Measurements from ENCODE around the gene VPS9D1.
"Not testable (repeated sequence)": the region's sequence is repeated elsewhere in the genome, so short reads cannot be mapped to it uniquely, and the experiment has no call there.

VPS9D1 gene

DNA sequence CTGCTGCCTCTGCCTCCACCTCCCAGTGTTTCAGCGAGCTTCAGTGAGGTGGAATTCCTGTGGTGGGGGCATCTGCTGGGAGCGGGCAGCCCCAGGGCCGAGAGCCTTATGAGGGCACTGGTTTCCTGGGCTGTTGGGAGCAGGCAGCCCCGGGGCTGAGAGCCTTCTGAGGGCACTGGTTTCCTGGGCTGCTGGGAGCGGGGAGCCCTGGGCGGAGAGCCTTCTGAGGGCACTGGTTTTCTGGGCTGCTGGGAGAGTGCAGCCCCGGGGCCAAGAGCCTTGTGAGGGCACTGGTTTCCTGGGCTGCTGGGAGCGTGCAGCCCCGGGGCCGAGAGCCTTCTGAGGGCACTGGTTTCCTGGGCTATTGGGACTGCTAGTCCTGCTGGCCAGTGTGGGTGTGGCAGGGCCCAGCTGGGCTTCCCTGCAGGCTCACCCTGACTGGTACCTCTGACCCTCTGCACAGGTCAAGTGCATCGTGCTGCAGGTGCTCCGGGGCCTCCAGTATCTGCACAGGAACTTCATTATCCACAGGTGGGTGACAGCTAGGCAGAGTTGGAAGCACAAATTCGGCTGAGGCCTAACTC is 28.6 kb downstream of the VPS9D1 start:
- DNase-seq = no peak

DNA sequence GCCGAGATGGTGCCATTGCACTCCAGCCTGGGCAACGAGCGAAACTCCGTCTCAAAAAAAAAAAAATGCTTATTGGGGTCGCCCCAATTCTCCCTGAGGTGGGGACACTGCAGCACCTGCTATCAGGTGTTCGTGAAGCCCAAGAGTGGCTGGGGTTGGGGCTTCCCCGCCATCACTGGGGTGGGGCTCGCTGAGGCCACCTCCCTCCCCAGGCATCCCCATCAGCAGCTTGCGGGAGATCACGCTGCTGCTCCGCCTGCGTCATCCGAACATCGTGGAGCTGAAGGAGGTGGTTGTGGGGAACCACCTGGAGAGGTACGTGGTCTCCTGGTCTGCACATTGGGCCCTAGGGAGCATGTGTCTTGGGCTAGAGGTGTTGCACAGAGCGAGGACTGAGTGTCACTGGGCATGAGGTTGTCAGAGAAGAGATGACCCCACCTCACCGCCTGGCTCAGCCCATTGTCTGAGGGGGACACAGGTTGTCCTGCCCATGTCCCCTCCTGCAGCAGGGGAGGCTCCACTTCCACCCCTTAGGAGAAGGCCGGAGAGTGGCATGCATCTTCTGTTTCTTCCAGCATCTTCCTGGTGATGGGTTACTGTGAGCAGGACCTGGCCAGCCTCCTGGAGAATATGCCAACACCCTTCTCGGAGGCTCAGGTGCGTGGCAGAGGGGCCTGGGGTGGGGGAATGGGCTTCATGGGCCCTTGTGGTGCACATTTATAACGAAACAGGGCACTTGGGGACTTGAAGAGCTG is 29.3 kb downstream of the VPS9D1 start:
- DNase-seq = no peak

DNA sequence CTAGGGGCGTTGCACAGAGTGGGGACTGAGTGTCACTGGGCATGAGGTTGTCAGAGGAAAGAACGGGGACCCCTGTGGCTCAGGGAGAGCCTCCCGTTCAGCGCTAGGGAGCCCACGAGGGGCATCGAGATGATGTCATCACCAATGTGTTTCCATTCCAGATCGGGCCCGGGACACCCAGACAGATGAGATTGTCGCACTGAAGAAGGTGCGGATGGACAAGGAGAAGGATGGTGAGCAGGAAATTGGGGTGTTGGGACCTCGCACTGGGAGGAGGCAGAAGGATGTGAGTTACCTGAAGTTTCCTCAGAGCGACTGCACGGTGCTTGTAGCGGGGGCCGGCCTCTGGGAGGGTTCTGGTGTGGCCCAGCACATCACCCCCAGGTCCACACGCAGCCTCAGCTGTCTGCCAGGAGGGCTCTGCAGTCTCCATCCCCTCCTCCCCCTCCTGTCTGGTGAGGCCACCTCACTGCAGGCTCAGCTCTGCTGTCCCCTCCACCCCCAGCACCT is 30.3 kb downstream of the VPS9D1 start:
- no peak for DNase-seq

- not testable (repeated sequence) for DNase-seq
Observed at GRCh38 chr16:89689621-89690020, 31.1 kb downstream of the VPS9D1 start.

- DNase-seq = no peak
Observed at GRCh38 chr16:89689142-89689541, 31.6 kb downstream of the VPS9D1 start.

DNA sequence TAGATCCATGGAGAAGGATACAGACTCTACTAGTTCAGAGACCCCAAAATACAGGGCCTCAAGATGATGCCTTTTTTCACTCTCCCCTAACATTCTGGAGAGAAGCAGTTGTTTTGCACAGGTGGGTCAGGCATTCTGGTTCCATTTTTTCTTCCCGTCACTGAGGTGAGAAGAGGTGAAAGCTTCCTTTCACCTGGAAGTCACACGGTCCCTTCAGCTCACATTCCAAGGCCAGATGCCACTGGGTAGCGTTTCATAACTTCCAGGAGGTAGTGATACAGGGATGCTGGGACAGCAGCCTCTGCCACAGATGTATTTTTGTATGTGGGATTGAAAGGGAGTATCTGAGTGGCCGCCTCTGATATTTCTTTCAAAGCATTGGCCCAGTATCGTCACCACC is 32.3 kb downstream of the VPS9D1 start:
- no peak for DNase-seq

DNA sequence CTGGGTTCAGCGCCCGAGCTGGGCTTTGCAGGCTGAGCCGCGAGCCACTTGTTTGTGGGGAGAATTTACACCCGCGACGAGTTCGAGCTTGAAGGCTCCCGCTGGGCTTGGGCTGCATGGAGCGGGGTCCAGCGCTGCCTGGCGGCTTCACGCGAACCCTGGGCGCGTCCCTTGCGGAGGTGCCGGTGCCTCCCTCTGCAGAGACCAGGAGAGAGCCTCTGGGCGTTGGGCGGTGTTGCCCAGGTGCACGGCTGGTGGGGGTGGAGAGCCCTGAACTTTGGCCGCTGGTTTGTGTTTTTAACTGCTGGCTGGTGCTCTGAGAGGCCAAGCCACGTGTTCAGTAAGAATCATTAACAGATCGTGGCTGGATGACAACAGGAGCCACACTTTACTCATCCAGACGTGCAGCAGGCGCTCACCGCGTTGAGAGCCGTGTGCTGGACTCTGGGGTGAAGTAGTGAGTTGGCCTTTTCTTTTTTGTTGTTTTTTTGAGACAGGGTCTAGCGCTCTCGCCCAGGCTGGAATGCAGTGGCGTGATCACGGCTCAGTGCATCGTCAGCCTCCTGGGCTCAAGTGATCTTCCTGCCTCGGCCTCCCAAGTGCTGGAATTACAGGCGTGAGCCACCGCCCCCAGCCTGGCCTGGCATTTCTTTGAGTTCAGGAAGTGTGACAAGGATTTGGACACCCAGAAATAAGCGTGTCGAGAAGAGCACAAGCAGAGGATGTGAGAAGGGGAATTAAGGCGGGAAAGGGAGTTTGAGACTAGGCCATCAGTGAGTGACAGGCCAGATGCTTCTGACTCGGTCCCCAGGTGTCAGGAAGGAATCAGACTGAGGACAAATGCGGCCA is 33.4 kb downstream of the VPS9D1 start:
- peak; percentile 25 for DNase-seq

GRCh38 chr16:89686520-89687091 is 34.1 kb downstream of the VPS9D1 start, which contains the start of gene CDK10:
Gene CDK10 (plus strand): TSS chr16:89686689. CDS start chr16:89686711, 22 bp downstream.
- peak; percentile 94 for DNase-seq

DNA sequence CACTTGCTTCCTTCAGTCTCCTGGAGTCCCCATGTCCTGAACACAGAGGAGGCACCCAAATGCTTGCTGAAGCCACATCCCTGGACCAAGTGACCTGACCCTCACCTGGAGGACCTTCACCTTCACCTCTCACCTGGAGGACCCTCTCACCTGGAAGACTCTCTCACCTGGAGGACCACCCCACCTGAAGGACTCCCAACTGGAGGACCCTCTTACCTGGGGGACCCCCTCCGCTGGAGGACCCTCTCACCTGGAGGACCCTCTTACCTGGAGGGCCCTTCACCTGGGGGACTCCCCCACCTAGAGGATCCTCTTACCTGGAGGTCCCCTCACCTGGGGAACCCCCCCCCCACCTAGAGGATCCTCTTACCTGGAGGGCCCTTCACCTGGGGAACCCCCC is 34.8 kb downstream of the VPS9D1 start:
- DNase-seq = no peak

- no peak for DNase-seq
Observed at GRCh38 chr16:89678258-89678657, 42.4 kb downstream of the VPS9D1 start.

GRCh38 chr16:89672177-89672941 is 48.3 kb downstream of the VPS9D1 start:
- no peak for DNase-seq

DNA sequence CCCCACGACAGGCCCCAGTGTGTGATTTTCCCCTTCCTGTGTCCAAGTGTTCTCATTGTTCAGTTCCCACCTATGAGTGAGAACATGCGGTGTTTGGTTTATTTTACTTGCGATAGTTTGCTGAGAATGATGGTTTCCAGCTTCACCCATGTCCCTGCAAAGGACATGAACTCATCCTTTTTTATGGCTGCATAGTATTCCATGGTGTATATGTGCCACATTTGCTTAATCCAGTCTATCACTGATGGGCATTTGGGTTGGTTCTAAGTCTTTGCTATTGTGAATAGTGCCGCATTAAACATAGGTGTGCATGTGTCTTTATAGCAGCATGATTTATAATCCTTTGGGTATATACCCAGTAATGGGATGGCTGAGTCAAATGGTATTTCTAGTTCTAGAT is 49.1 kb downstream of the VPS9D1 start:
- DNase-seq = not testable (repeated sequence)

DNA sequence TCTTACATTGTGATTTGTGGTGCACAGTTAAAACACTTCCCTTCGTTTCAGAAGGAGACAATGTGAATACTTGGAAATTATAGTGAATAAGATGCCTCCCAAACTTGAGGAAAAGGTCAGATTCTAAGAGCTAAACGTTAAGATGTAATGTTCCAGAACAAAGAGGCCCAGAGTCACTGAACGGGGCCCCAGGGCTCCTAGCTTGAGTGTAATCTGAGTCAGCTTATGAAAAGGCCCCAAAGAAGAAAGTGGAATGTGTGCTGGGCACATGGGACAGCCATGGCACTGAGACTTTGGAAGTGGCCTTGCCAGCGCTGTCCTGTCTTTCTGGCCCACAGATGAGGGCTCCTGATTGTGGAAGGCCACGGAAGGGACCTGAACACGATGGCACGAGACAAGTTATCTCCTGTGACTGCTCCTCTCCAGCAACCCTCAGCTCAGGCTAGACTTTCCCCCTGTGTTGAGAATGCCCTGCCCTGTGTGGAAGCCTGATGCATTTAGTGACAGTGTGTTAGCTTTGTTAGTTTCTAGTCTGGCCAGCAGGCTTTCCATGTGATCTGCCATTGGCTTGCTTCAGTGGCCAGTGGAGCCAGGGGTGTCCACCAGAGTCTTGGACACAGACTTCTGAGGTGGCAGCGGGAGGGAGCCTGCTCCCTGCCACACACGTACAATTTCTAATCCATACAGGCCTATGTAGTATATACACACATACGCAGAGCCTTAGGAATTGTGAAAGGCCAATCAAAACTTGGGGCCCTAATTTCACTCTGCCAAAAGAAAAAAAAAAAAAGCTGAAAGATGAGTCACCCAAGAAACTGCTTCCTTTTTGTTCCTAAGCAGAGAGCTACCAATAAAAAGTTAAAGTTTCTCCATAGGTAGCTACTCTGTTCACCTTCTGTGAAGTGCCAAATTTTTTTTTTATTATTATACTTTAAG is 49.9 kb downstream of the VPS9D1 start:
- no peak for DNase-seq

DNA sequence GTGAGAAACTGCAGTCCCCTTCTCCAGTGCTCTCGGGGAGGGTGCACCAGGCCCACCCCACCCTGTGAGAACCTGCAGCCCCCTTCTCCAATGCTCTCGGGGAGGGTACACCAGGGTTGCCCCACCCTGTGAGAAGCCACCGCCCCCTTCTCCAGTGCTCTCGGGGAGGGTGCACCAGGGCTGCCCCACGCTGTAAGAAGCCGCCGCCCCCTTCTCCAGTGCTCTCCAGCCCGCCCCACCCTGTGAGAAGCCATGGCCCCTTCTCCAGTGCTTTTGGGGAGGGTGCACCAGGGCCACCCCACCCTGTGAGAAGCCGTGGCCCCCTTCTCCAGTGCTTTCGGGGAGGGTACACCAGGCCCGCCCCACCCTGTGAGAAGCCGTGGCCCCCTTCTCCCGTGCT is 50.9 kb downstream of the VPS9D1 start:
- DNase-seq = no peak

- no peak for DNase-seq
Observed at GRCh38 chr16:89668790-89669158, 51.9 kb downstream of the VPS9D1 start.

DNA sequence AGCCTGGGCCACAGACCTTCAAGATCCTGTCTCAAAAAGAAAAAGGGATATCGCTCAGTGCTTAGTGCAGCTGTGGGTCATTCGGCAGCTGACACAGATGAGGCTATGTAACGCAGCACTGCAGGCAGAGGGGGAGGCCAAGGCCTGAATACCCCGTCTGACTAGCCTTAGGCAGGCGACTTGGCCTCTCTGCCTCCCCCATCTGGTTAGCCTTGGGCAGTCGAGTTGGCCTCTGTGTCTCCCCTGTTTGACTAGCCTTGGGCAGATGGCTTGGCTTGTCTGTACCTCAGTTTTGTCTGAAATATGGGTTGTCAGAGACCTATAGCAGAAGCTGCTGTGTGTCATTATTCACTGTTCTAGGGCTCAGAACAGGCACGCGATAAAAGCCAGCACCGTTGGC is 53.1 kb downstream of the VPS9D1 start:
- no peak for DNase-seq

GRCh38 chr16:89667000-89667399 is 53.7 kb downstream of the VPS9D1 start:
- peak; percentile 23 for DNase-seq

DNA sequence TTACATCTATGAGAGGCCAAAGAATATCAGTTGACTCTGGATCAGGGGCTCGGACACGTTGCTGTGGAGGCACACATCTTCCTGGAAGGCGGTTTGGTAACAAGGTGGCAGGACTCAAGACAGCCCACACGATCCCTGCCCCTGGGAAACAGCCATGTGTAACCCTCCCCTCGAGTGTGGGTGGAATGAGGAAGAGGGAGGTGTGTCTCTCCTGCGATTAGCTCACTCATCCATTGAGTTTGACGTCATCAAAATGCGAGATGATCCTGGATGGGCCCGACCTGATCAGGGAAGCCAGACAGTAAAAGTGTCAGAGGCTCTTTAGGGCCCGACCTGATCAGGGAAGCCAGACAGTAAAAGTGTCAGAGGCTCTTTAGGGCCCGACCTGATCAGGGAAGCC is 56.5 kb downstream of the VPS9D1 start:
- DNase-seq = not testable (repeated sequence)

DNA sequence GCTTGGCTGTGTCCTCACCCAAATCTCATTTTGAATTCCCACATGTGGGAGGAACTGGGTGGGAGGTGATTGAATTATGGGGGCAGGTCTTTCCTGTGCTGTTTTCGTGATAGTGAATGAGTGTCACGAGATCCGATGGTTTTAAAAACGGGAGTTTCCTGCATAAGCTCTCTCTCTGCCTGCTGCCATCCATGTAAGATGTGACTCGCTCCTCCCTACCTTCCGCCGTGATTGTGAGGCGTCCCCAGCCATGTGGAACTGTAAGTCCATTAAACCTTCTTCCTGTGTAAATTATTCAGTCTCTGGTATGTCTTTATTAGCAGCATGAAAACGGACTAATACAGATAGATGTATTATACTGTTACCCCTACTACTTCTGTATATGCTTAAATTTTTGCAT is 59.5 kb downstream of the VPS9D1 start:
- DNase-seq = no peak

GRCh38 chr16:89660146-89660545 is 60.6 kb downstream of the VPS9D1 start:
- DNase-seq = no peak

GRCh38 chr16:89658221-89658879 is 62.3 kb downstream of the VPS9D1 start:
- peak; percentile 25 for DNase-seq
